ENCODE measurements around the gene FAM163A.

Gene FAM163A

DNA sequence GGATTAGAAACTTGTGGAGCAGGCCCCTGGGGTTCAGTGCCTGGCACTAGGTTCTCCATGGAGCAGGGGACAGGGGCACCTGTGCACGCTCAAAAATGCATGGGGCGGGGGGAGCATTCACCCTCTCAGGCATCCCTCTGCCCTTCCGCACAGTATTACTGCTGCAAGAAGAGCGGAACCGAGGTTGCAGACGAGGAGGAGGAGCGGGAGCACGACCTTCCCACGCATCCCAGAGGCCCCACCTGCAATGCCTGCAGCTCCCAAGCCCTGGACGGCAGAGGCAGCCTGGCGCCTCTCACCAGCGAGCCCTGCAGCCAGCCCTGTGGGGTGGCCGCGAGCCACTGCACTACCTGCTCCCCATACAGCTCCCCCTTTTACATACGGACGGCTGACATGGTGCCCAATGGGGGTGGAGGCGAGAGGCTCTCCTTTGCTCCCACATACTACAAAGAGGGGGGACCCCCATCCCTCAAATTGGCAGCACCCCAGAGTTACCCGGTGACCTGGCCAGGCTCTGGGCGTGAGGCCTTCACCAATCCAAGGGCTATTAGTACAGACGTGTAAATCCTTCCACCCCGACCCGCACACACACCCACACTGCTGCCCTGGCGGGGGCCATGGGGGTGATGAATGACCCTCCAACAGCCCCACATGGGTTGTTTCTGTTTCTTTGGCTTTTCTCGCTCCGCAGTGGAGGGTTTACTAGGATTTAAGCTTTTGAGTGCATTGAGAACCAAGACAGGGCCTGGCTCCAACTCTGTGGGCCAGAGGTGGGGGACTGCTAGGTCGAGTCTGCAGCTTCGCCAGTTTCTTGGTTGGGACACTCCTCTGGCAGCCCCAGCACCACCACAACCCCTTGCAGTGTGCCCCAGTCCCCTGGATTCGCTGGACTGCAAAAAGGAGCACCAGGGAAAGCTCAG lies 70.8 kb downstream of the FAM163A start:
- no peak for TF ChIP-seq CTCF (conservative IDR thresholded peaks at IDR 0.05; ENCODE audit: low read depth, low read length)
- DNase-seq (ENCODE audit: low read depth): no peak
- no peak overlapping the region for H3K4me3 ChIP-seq (ENCODE audit: low read length)

- no peak for DNase-seq (ENCODE audit: low read depth)
- no peak for TF ChIP-seq CTCF (conservative IDR thresholded peaks at IDR 0.05; ENCODE audit: low read depth, low read length)
- H3K4me3 ChIP-seq (ENCODE audit: low read length): peak overlapping the region; percentile 55
Observed at GRCh38 chr1:179814546-179814838, 71.4 kb downstream of the FAM163A start.

DNA sequence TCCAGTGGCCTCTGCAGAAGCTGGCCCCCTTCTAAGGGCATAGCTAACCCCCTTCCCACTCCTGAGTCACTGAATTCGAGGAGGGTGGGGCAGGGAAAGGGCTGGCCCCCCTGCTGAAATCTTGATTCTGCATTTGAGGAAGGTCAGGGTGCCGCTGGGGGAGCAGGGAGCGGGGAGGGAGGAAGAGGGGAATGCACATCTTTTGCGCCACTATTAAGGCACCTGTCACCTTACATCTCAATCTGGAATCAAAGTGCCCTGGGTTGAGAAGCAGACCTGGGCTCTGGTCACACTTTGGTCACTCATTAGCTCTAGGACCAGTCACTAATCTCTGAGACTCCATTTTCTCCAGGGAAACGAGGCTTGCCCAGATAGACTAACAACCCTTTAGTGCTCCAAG lies 72.5 kb downstream of the FAM163A start:
- DNase-seq (ENCODE audit: low read depth): no peak
- TF ChIP-seq CTCF (conservative IDR thresholded peaks at IDR 0.05; ENCODE audit: low read depth, low read length): no peak
- peak overlapping the region; percentile 55 for H3K4me3 ChIP-seq (ENCODE audit: low read length)

DNA sequence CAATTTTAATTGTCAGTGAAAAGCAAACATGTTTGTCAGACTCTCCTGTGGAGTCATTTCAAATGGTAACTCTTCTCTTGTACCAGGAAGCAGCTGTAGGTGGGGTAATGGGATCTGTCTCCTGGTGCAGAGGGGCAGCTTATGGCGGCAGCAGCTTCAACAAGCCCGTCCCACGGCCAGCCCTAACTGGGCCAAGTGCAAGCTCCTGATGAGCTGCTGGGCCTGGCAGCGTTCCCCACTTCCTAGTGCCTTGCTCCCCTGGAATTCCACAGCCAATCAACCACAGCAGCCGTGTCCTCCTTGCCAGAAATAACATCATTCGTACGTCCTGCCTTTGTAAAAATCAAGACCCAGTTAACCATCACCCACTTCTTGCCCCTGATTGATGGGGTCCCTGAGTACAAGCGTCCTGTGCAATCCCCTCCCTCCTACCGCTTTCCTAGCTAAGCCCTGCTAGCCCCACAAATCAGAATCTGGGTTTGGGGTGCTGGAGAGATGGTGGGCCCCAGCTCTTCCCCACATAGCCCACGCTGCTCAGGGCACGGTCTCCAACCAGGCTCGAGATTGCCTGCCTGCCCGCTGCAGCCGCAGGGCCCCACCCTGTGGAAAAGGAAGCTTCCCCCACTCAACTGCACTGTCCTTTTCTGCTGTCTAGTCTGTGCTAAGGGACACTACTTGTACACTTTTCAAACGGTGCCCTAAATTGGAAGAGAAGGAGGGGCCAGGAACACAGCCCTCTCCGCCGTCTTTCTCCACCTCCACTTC lies 73.3 kb downstream of the FAM163A start:
- DNase-seq (ENCODE audit: low read depth): no peak
- no peak overlapping the region for H3K4me3 ChIP-seq (ENCODE audit: low read length)
- TF ChIP-seq CTCF (conservative IDR thresholded peaks at IDR 0.05; ENCODE audit: low read depth, low read length): no peak

GRCh38 chr1:179817056-179817455 lies 74.0 kb downstream of the FAM163A start:
- H3K4me3 ChIP-seq (ENCODE audit: low read length): no peak overlapping the region
- TF ChIP-seq CTCF (conservative IDR thresholded peaks at IDR 0.05; ENCODE audit: low read depth, low read length): no peak
- DNase-seq (ENCODE audit: low read depth): no peak

GRCh38 chr1:179817789-179818188 lies 74.7 kb downstream of the FAM163A start:
- no peak for DNase-seq (ENCODE audit: low read depth)
- H3K4me3 ChIP-seq (ENCODE audit: low read length): no peak overlapping the region
- TF ChIP-seq CTCF (conservative IDR thresholded peaks at IDR 0.05; ENCODE audit: low read depth, low read length): no peak
